Vagina (tissue), 2 donors: Measurements from ENCODE around the gene NR3C2.

Experiments used
- POLR2AphosphoS5 ChIP-seq, 2 donors: sonication (generic); formaldehyde crosslinking; IDR thresholded peaks; one replicate each; pipeline ENCODE4 v1.9.0; 2017; ENCODE audit warnings: antibody characterized with exemption in 2 of 2, mild to moderate bottlenecking in 2 of 2, low read depth in 1 of 2; ENCODE audit not compliant: insufficient read depth in 1 of 2
- TF ChIP-seq, protein P1 (sequence below), 3 experiments: fragments of 450-650 bp in 2 of 3; fragments of 200-600 bp in 1 of 3; sonication (generic) in 1 of 3; IDR thresholded peaks; one replicate each; pipeline ENCODE4 v1.5.1; 2017 to 2019; ENCODE audit warnings: antibody characterized with exemption in 3 of 3, mild to moderate bottlenecking in 2 of 3, moderate library complexity in 2 of 3

GRCh38 chr4:148364525-148364924, 77.7 kb downstream of the NR3C2 start:
- TF ChIP-seq, protein P1, sequence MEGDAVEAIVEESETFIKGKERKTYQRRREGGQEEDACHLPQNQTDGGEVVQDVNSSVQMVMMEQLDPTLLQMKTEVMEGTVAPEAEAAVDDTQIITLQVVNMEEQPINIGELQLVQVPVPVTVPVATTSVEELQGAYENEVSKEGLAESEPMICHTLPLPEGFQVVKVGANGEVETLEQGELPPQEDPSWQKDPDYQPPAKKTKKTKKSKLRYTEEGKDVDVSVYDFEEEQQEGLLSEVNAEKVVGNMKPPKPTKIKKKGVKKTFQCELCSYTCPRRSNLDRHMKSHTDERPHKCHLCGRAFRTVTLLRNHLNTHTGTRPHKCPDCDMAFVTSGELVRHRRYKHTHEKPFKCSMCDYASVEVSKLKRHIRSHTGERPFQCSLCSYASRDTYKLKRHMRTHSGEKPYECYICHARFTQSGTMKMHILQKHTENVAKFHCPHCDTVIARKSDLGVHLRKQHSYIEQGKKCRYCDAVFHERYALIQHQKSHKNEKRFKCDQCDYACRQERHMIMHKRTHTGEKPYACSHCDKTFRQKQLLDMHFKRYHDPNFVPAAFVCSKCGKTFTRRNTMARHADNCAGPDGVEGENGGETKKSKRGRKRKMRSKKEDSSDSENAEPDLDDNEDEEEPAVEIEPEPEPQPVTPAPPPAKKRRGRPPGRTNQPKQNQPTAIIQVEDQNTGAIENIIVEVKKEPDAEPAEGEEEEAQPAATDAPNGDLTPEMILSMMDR (IDR thresholded peaks at IDR 0.05), result no peak
- no peak for TF ChIP-seq POLR2AphosphoS5 (IDR thresholded peaks at IDR 0.05; ENCODE audit: insufficient read depth in 1 of 2, low read depth in 1 of 2)
